K562 (cell line): Measurements from ENCODE around the gene SPATA16. TPM values are rescaled to one million over a fixed set of nuclear protein-coding genes. Genes with fewer than 3 reads are reported as not detected.

Source experiments
- ATAC-seq: fragments of 200-7000 bp; cut with Tn5 transposase; 3 replicates; pipeline ENCODE4 v1.9.1; 2020; ENCODE audit warnings: moderate library complexity
- BruUV-seq: library from RNA; stranded (reverse); fragments of 400-500 nt; replicated peaks from 2 replicates; lab custom pipeline; 2021; lab: Mats Ljungman, UMichigan
- CTCF ChIA-PET: fragments of 300-600 bp; formaldehyde crosslinking; extraction: SDS; loops from one replicate; lab custom pipeline; 2021; ENCODE audit warnings: low intra/inter-chr PET ratio; lab: Yijun Ruan, JAX
- POLR2A ChIA-PET: fragments of 300-600, 350-650 bp; sonication (Branson Sonifier 250); formaldehyde crosslinking; extraction: SDS; loops from one replicate; lab custom pipeline; 2021; ENCODE audit warnings: antibody characterized with exemption, inconsistent platforms; lab: Yijun Ruan, JAX
- DNase-seq, 4 experiments: peaks; one replicate each; pipeline versions ENCODE4 v3.0.0 to v3.0.0-alpha.2; 2011 to 2018; ENCODE audit warnings: low spot score in 3 of 4, mixed read lengths in 3 of 4; ENCODE audit errors: extremely low read depth in 1 of 4
- FAIRE-seq: peaks from 2 replicates; lab custom pipeline; 2011; peaks lifted over from hg19 to GRCh38; lab: Jason Lieb, UNC
- H2AFZ ChIP-seq: 2 replicates; pipeline ENCODE4 v1.6.0; 2011; ENCODE audit warnings: low read depth, low read length, control low read depth, inconsistent platforms
- H3K27ac ChIP-seq: fragments of 200-600 bp; 3 replicates; pipeline ENCODE4 v1.8.0; 2011; ENCODE audit warnings: low read depth, mild to moderate bottlenecking, control low read depth, inconsistent platforms, low read length, moderate library complexity, mixed read lengths; ENCODE audit errors: extremely low read depth
- H3K27me3 ChIP-seq, 2 experiments: fragments of 300-600 bp in 1 of 2; 2 replicates in 1 of 2; 3 replicates in 1 of 2; pipeline versions ENCODE4 v1.6.0 to v1.8.0; 2011; ENCODE audit warnings: inconsistent platforms in 2 of 2, low read length in 2 of 2, mild to moderate bottlenecking in 1 of 2, mixed read lengths in 1 of 2, moderate library complexity in 1 of 2; ENCODE audit not compliant: control insufficient read depth in 2 of 2, insufficient read depth in 2 of 2
- H3K36me3 ChIP-seq: fragments of 300-600 bp; 3 replicates; pipeline ENCODE4 v1.8.0; 2011; ENCODE audit warnings: mild to moderate bottlenecking, low read length, inconsistent platforms; ENCODE audit not compliant: control insufficient read depth, insufficient read depth
- H3K4me1 ChIP-seq, 2 experiments: fragments of 200-600 bp in 1 of 2; replicated peaks in 1 of 2; 2 replicates in 1 of 2; 3 replicates in 1 of 2; pipeline versions ENCODE4 v1.5.1 to v1.8.0; 2011; ENCODE audit warnings: inconsistent platforms in 2 of 2, low read length in 2 of 2, mild to moderate bottlenecking in 1 of 2, mixed read lengths in 1 of 2, moderate library complexity in 1 of 2; ENCODE audit not compliant: control insufficient read depth in 2 of 2, insufficient read depth in 2 of 2
- H3K4me2 ChIP-seq: 2 replicates; pipeline ENCODE4 v1.6.1; 2011; ENCODE audit warnings: low read length, control low read depth, inconsistent platforms, mixed read lengths; ENCODE audit not compliant: insufficient read depth
- H3K4me3 ChIP-seq: fragments of 200-600 bp; sonication (generic), shearing (Covaris generic); 2 replicates; pipeline ENCODE4 v1.5.1; 2016; ENCODE audit warnings: control low read depth, inconsistent platforms
- H3K79me2 ChIP-seq: fragments of 200-600 bp; 3 replicates; pipeline ENCODE4 v1.8.0; 2011; ENCODE audit warnings: low read length, inconsistent platforms; ENCODE audit not compliant: control insufficient read depth, insufficient read depth
- H3K9ac ChIP-seq, 2 experiments: 2 replicates each; pipeline versions ENCODE4 v1.6.0 to v1.6.1; 2011; ENCODE audit warnings: low read depth in 2 of 2, low read length in 2 of 2, control low read depth in 1 of 2, inconsistent platforms in 1 of 2, mild to moderate bottlenecking in 1 of 2, mixed read lengths in 1 of 2; ENCODE audit not compliant: insufficient read depth in 1 of 2
- H3K9me1 ChIP-seq: one replicate; pipeline ENCODE4 v1.6.0; 2011; ENCODE audit warnings: inconsistent platforms, mild to moderate bottlenecking, low read length, moderate library complexity; ENCODE audit not compliant: control insufficient read depth, insufficient read depth
- H3K9me3 ChIP-seq: replicated peaks from 2 replicates; pipeline ENCODE4 v1.5.1; 2011; ENCODE audit warnings: low read depth, low read length, inconsistent platforms; ENCODE audit not compliant: control insufficient read depth, insufficient read depth
- H4K20me1 ChIP-seq: replicated peaks from 2 replicates; pipeline ENCODE4 v1.6.1; 2011; ENCODE audit warnings: low read length, inconsistent platforms, mixed read lengths; ENCODE audit not compliant: control insufficient read depth, insufficient read depth
- MAFG ChIP-seq: fragments of 450-650 bp; conservative IDR thresholded peaks from 2 replicates; pipeline ENCODE4 v1.6.1; 2016; ENCODE audit warnings: missing genetic modification characterization, missing compliant biosample characterization
- NFE2 ChIP-seq: IDR thresholded peaks from 2 replicates; pipeline ENCODE4 v1.6.1; 2014; ENCODE audit warnings: antibody characterized with exemption, low read depth
- PBX2 ChIP-seq, 2 experiments: IDR thresholded peaks in 1 of 2; conservative IDR thresholded peaks in 1 of 2; 2 replicates each; pipeline ENCODE4 v1.6.1; 2016; ENCODE audit warnings: low read depth in 2 of 2, mild to moderate bottlenecking in 1 of 2, missing compliant biosample characterization in 1 of 2, missing genetic modification characterization in 1 of 2, moderate library complexity in 1 of 2
- ZNF316 ChIP-seq: fragments of 450-650 bp; IDR thresholded peaks from 2 replicates; pipeline ENCODE4 v1.6.1; 2016
- WGBS: fragments of 100-300 bp; shearing (Covaris generic); methylation state at CpG from one replicate; pipeline ENCODE4 v1.1.6; 2016; ENCODE audit warnings: low coverage, mixed read lengths; ENCODE audit not compliant: insufficient coverage; ENCODE audit errors: missing lambda C conversion rate; 5-methylcytosine and 5-hydroxymethylcytosine counted together
- in situ Hi-C: fragments of 300-500 bp; cut with MboI; formaldehyde crosslinking; loops from 4 replicates; pipeline ENCODE4 v1.15.0; 2018; ENCODE audit warnings: inconsistent platforms, mixed read lengths
- intact Hi-C: fragments of 100-400 bp; cut with micrococcal nuclease; formaldehyde crosslinking; loops from 2 replicates; pipeline ENCODE4 v1.14.2; 2022
- polyA plus RNA-seq, 8 experiments: library from polyadenylated mRNA; depleted of rRNA in 4 of 8; stranded (reverse) in 5 of 8; unstranded in 3 of 8; fragments of >200 nt; fragmentation: Nextera tagmentation in 2 of 8; fragmentation: Illumina TruSeq in 1 of 8; extraction: Ambion mirVana in 2 of 8; extraction: Trizol in 1 of 8; gene quantifications; 2 replicates each; pipeline versions ENCODE4 v1.2.1 to v1.2.3, GENCODE V29; 2011 to 2014; ENCODE audit warnings: inconsistent platforms in 1 of 8, missing spikeins in 1 of 8
- total RNA-seq, 7 experiments: library from RNA; depleted of rRNA in 6 of 7; stranded (reverse); fragments of >200 nt in 6 of 7; fragmentation: Illumina TruSeq in 2 of 7; extraction: Trizol in 2 of 7; gene quantifications; 2 replicates each; pipeline versions ENCODE4 v1.2.1 to v1.2.3, GENCODE V29; 2011 to 2021; ENCODE audit warnings: low replicate concordance in 1 of 7

Gene SPATA16
- total and polyA plus RNA-seq, 9 of the 15 experiments (the other 6 are each of a cell fraction or from before 2014, with no cell fraction given) = not detected

- no peak overlapping the region for H3K4me2 ChIP-seq
- TF ChIP-seq PBX2 (CRISPR knock-in tag; IDR thresholded peaks at IDR 0.05; ENCODE audit: low read depth) (no peak), PBX2 (tag; conservative IDR thresholded peaks at IDR 0.05; ENCODE audit: low read depth) (no peak), ZNF316 (peak; percentile 41; the same call in 1 of the 2 replicates), MAFG (tag) (peak; percentile 46), NFE2 (peak; percentile 25; the same call in 1 of the 2 replicates)
- H3K9me3 ChIP-seq = no peaks in the 10 kb centered on the region
- 0% methylated on average over 2 of the region's 2 CpGs for WGBS
- DNase-seq (no peak), FAIRE-seq (no peak), ATAC-seq (no peak)
- intact Hi-C loops (no loop called here), in situ Hi-C loops (no loop called here)
- ChIA-PET CTCF (no interaction called here), POLR2A (interaction anchor here (0.7 kb wide), 1 partner anchor 91 kb away, joined by 4 read pairs; no protein-coding TSS in a partner anchor)
- H3K27ac ChIP-seq = no peak overlapping the region
- H3K9me1 ChIP-seq = no peaks in the 10 kb centered on the region
- H3K79me2 ChIP-seq = no peaks in the 10 kb centered on the region
- no peak overlapping the region for H3K9ac ChIP-seq
- no peaks in the 10 kb centered on the region for H3K36me3 ChIP-seq
- H3K4me3 ChIP-seq = no peak overlapping the region
- H3K27me3 ChIP-seq = no peaks in the 10 kb centered on the region; a peak in 1 of 5 replicates
- BruUV-seq = no TSS peak
- no peaks in the 10 kb centered on the region for H4K20me1 ChIP-seq
- no peak overlapping the region for H2AFZ ChIP-seq
- peaks cover 0 to 3% of the 10 kb centered on the region in 2 experiments; a peak in 1 of 5 replicates for H3K4me1 ChIP-seq
Measured at GRCh38 chr3:173139420-173139819, 1.6 kb downstream of the SPATA16 start.
